ENCODE measurements around the gene MPDU1. TPM values are rescaled to one million over a fixed set of nuclear protein-coding genes. Genes with fewer than 3 reads are reported as not detected.

The MPDU1 gene
- total and polyA plus RNA-seq, 10 of the 15 experiments (the other 5 are each of a cell fraction or from before 2014, with no cell fraction given), result 3.6 to 138 (median 78.9) TPM

DNA sequence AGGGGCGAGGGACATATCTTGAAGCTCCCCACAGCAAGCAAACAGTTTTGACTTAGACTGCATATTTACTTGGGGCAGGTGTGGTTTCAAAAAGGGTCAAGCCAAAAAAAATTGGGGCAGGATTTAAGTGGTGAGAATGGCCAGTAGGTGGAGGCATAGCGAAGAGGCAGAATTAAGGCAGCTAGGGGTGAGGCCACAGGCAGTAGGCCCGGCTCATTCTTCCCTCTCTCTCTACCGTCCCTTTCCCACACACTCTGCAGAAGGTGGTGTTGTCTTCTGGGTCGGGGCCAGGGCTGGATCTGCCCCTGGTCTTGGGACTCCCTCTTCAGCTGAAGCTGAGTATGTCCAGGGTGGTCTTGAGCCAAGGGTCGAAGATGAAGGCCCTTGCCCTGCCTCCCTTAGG lies 48.8 kb downstream of the MPDU1 start:
- peak overlapping the region; percentile 69 for H2AFZ ChIP-seq (ENCODE audit: control insufficient read depth, low read depth, low read length)
- BruUV-seq (replicated peaks), result no TSS peak
- TF ChIP-seq BHLHE40 (IDR thresholded peaks at IDR 0.05; ENCODE audit: borderline replicate concordance in 1 of 2, low read depth in 2 of 2, low read length in 1 of 2) (no peak), FOS (IDR thresholded peaks at IDR 0.05; ENCODE audit: borderline replicate concordance, extremely low read depth, insufficient read length) (no peak), YBX1 (IDR thresholded peaks at IDR 0.05) (no peak), ZNF274 (IDR thresholded peaks at IDR 0.05; ENCODE audit: insufficient read depth, insufficient read length) (no peak), MYB (IDR thresholded peaks at IDR 0.05; ENCODE audit: borderline replicate concordance, low read depth, low read length) (no peak), ZNF217 (IDR thresholded peaks at IDR 0.05) (no peak), ZNF384 (IDR thresholded peaks at IDR 0.05; ENCODE audit: borderline replicate concordance, low read depth, low read length) (peak; percentile 40; the same call in 1 of the 2 replicates), ZNF622 (IDR thresholded peaks at IDR 0.05) (no peak), YY1 (IDR thresholded peaks at IDR 0.05; ENCODE audit: low read depth, low read length) (0 out of 2 replicates have a peak, but pooled peaks have one; percentile 39), ETV6 (conservative IDR thresholded peaks at IDR 0.05 in 1 of 2, IDR thresholded peaks at IDR 0.05 in 1 of 2; ENCODE audit: borderline replicate concordance in 1 of 2, low read depth in 1 of 2) (no peak)
- TF ChIP-seq, protein P1, sequence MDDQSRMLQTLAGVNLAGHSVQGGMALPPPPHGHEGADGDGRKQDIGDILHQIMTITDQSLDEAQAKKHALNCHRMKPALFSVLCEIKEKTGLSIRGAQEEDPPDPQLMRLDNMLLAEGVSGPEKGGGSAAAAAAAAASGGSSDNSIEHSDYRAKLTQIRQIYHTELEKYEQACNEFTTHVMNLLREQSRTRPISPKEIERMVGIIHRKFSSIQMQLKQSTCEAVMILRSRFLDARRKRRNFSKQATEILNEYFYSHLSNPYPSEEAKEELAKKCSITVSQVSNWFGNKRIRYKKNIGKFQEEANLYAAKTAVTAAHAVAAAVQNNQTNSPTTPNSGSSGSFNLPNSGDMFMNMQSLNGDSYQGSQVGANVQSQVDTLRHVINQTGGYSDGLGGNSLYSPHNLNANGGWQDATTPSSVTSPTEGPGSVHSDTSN (IDR thresholded peaks at IDR 0.05; ENCODE audit: insufficient replicate concordance, low read depth, low read length), result no peak
- TF ChIP-seq, protein P2, sequence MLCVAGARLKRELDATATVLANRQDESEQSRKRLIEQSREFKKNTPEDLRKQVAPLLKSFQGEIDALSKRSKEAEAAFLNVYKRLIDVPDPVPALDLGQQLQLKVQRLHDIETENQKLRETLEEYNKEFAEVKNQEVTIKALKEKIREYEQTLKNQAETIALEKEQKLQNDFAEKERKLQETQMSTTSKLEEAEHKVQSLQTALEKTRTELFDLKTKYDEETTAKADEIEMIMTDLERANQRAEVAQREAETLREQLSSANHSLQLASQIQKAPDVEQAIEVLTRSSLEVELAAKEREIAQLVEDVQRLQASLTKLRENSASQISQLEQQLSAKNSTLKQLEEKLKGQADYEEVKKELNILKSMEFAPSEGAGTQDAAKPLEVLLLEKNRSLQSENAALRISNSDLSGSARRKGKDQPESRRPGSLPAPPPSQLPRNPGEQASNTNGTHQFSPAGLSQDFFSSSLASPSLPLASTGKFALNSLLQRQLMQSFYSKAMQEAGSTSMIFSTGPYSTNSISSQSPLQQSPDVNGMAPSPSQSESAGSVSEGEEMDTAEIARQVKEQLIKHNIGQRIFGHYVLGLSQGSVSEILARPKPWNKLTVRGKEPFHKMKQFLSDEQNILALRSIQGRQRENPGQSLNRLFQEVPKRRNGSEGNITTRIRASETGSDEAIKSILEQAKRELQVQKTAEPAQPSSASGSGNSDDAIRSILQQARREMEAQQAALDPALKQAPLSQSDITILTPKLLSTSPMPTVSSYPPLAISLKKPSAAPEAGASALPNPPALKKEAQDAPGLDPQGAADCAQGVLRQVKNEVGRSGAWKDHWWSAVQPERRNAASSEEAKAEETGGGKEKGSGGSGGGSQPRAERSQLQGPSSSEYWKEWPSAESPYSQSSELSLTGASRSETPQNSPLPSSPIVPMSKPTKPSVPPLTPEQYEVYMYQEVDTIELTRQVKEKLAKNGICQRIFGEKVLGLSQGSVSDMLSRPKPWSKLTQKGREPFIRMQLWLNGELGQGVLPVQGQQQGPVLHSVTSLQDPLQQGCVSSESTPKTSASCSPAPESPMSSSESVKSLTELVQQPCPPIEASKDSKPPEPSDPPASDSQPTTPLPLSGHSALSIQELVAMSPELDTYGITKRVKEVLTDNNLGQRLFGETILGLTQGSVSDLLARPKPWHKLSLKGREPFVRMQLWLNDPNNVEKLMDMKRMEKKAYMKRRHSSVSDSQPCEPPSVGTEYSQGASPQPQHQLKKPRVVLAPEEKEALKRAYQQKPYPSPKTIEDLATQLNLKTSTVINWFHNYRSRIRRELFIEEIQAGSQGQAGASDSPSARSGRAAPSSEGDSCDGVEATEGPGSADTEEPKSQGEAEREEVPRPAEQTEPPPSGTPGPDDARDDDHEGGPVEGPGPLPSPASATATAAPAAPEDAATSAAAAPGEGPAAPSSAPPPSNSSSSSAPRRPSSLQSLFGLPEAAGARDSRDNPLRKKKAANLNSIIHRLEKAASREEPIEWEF (IDR thresholded peaks at IDR 0.05; ENCODE audit: insufficient replicate concordance, low read depth, low read length), result no peak
- TF ChIP-seq, protein P3, sequence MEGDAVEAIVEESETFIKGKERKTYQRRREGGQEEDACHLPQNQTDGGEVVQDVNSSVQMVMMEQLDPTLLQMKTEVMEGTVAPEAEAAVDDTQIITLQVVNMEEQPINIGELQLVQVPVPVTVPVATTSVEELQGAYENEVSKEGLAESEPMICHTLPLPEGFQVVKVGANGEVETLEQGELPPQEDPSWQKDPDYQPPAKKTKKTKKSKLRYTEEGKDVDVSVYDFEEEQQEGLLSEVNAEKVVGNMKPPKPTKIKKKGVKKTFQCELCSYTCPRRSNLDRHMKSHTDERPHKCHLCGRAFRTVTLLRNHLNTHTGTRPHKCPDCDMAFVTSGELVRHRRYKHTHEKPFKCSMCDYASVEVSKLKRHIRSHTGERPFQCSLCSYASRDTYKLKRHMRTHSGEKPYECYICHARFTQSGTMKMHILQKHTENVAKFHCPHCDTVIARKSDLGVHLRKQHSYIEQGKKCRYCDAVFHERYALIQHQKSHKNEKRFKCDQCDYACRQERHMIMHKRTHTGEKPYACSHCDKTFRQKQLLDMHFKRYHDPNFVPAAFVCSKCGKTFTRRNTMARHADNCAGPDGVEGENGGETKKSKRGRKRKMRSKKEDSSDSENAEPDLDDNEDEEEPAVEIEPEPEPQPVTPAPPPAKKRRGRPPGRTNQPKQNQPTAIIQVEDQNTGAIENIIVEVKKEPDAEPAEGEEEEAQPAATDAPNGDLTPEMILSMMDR (IDR thresholded peaks at IDR 0.05 in 2 of 3, conservative IDR thresholded peaks at IDR 0.05 in 1 of 3; ENCODE audit: control insufficient read depth in 2 of 3, extremely low read depth in 1 of 3, insufficient read depth in 1 of 3, low read depth in 3 of 3, low read length in 3 of 3), result peak; percentile 59 to 73 (median 60); a peak in 5 of 6 replicates
- TF ChIP-seq, protein P4, sequence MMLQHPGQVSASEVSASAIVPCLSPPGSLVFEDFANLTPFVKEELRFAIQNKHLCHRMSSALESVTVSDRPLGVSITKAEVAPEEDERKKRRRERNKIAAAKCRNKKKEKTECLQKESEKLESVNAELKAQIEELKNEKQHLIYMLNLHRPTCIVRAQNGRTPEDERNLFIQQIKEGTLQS (IDR thresholded peaks at IDR 0.05; ENCODE audit: borderline replicate concordance, extremely low read depth, low read depth, low read length), result no peak

More for the DNA sequence above, 48.8 kb downstream of the MPDU1 start:
- DNase-seq (ENCODE audit: low read depth, low spot score), result no peak
- no peak overlapping the region for H3K9ac ChIP-seq (ENCODE audit: control insufficient read depth, insufficient read depth, low read length)
- no peak for FAIRE-seq
- ATAC-seq, result peak; percentile 77
- intact Hi-C loops (cut with micrococcal nuclease; ENCODE audit: unreplicated experiment) (loop anchor here (5.0 kb wide), 1 partner anchor 45 kb away; no protein-coding TSS in a partner anchor), in situ Hi-C loops (cut with MboI) (no loop called here)
- no peak overlapping the region for H3K4me2 ChIP-seq (ENCODE audit: control insufficient read depth, insufficient read depth)
- H3K4me3 ChIP-seq, result no peak overlapping the region
- SMC1A ChIA-PET (ENCODE audit: uncharacterized antibody, unreplicated experiment), result interaction anchor here (0.6 to 1.7 kb wide), 3 partner anchors 53 to 528 kb away, joined by 3 to 20 read pairs (median 8); partner anchors contain the start of genes TP53 and WRAP53
- no peak overlapping the region for H3K27ac ChIP-seq (ENCODE audit: control insufficient read depth, insufficient read depth)
- WGBS (ENCODE audit: insufficient coverage, insufficient replicate concordance, low lambda C conversion rate, missing lambda C conversion rate), result 7% methylated on average over 6 of the region's 6 CpGs
- H3K79me2 ChIP-seq (ENCODE audit: control insufficient read depth, insufficient read depth, low read length), result no peaks in the 10 kb centered on the region
- H3K4me1 ChIP-seq (ENCODE audit: control insufficient read depth, insufficient read depth, low read length), result no peaks in the 10 kb centered on the region
- no peaks in the 10 kb centered on the region for H3K9me3 ChIP-seq (replicated peaks; ENCODE audit: control insufficient read depth, insufficient read depth, low read length)
- no peaks in the 10 kb centered on the region for H4K20me1 ChIP-seq (ENCODE audit: control insufficient read depth, insufficient read depth)
- RAD21 ChIA-PET (ENCODE audit: unreplicated experiment), result interaction anchor here (1.0 to 2.0 kb wide), 2 partner anchors 16 to 55 kb away, joined by 3 to 30 read pairs; partner anchors contain the start of genes TP53 and WRAP53
- CTCF ChIA-PET, result interaction anchor here (0.7 to 8.2 kb wide), 21 partner anchors 9 to 428 kb away, joined by 3 to 128 read pairs (median 4); partner anchors contain the start of genes FXR2, TP53 and WRAP53
- no peaks in the 10 kb centered on the region for H3K36me3 ChIP-seq (ENCODE audit: control insufficient read depth in 2 of 2, insufficient read depth in 2 of 2, low read length in 1 of 2)
- POLR2A ChIA-PET, result interaction anchor here (0.5 to 3.9 kb wide), 3 partner anchors 47 to 55 kb away, joined by 3 to 22 read pairs (median 5); partner anchors contain the start of genes MPDU1, TP53 and WRAP53
- H3K27me3 ChIP-seq (replicated peaks in 1 of 2; ENCODE audit: control insufficient read depth in 2 of 2, insufficient read depth in 2 of 2, low read length in 1 of 2), result no peaks in the 10 kb centered on the region

All from GM12878 (cell line).